OCI-LY7 (cell line): Measurements from ENCODE around the gene BCAS4. TPM values are rescaled to one million over a fixed set of nuclear protein-coding genes. Genes with fewer than 3 reads are reported as not detected.

Experiments
- BruUV-seq: library from RNA; stranded (reverse); fragments of 400-500 nt; replicated peaks from 2 replicates; lab custom pipeline; 2021; lab: Mats Ljungman, UMichigan
- CTCF ChIA-PET: fragments of 300-600 bp; sonication (Branson Sonifier 250); formaldehyde crosslinking; loops from one replicate; lab custom pipeline; 2022; ENCODE audit warnings: antibody characterized with exemption; ENCODE audit not compliant: unreplicated experiment; lab: Charles Lee
- POLR2A ChIA-PET: fragments of 300-600 bp; sonication (Branson Sonifier 250); formaldehyde crosslinking; loops from one replicate; lab custom pipeline; 2022; ENCODE audit warnings: antibody characterized with exemption; lab: Charles Lee
- DNase-seq: peaks from one replicate; pipeline ENCODE4 v3.0.0-alpha.2; 2015; ENCODE audit warnings: low spot score
- H2AFZ ChIP-seq: fragments of 200-600 bp; sonication (generic), shearing (Covaris generic); 2 replicates; pipeline ENCODE4 v1.6.1; 2014; ENCODE audit warnings: mild to moderate bottlenecking, antibody characterized with exemption, low read length, moderate library complexity
- H3K27ac ChIP-seq: fragments of 200-600 bp; sonication (generic); 2 replicates; pipeline ENCODE4 v1.5.1; 2014; ENCODE audit warnings: mixed run types, low read depth, mild to moderate bottlenecking, moderate library complexity, low read length, inconsistent platforms; ENCODE audit not compliant: poor library complexity, severe bottlenecking
- H3K36me3 ChIP-seq: fragments of 200-600 bp; sonication (generic); 2 replicates; pipeline ENCODE4 v1.6.1; 2014; ENCODE audit warnings: mild to moderate bottlenecking, antibody characterized with exemption, low read length, moderate library complexity, mixed read lengths; ENCODE audit not compliant: insufficient read depth
- H3K4me1 ChIP-seq: fragments of 200-600 bp; sonication (generic); 2 replicates; pipeline ENCODE4 v1.5.1; 2014; ENCODE audit warnings: mild to moderate bottlenecking, low read length; ENCODE audit not compliant: insufficient read depth, poor library complexity, severe bottlenecking
- H3K4me2 ChIP-seq: fragments of 200-600 bp; sonication (generic); 2 replicates; pipeline ENCODE4 v1.6.1; 2014; ENCODE audit warnings: mild to moderate bottlenecking, low read length
- H3K4me3 ChIP-seq: fragments of 200-600 bp; sonication (generic); 2 replicates; pipeline ENCODE4 v1.5.1; 2014; ENCODE audit warnings: mild to moderate bottlenecking, low read depth, low read length; ENCODE audit not compliant: poor library complexity, severe bottlenecking
- H3K79me2 ChIP-seq: fragments of 200-600 bp; sonication (generic); 2 replicates; pipeline ENCODE4 v1.6.1; 2016; ENCODE audit warnings: low read depth, mild to moderate bottlenecking, low read length, moderate library complexity, mixed read lengths; ENCODE audit not compliant: insufficient read depth
- H3K9me2 ChIP-seq: fragments of 200-600 bp; sonication (generic); 2 replicates; pipeline ENCODE4 v1.6.1; 2016; ENCODE audit warnings: mild to moderate bottlenecking, low read length, mixed read lengths; ENCODE audit not compliant: insufficient read depth
- H3K9me3 ChIP-seq: fragments of 200-600 bp; sonication (generic); 2 replicates; pipeline ENCODE4 v1.6.1; 2014; ENCODE audit warnings: mild to moderate bottlenecking, mixed run types, low read length, mixed read lengths
- H4K20me1 ChIP-seq: fragments of 200-600 bp; sonication (generic); 2 replicates; pipeline ENCODE4 v1.6.1; 2014; ENCODE audit warnings: mild to moderate bottlenecking, antibody characterized with exemption, low read length, moderate library complexity, mixed read lengths; ENCODE audit not compliant: insufficient read depth
- EZH2phosphoT487 ChIP-seq: fragments of 200-600 bp; sonication (generic); IDR thresholded peaks from 2 replicates; pipeline ENCODE4 v1.6.1; 2018; ENCODE audit warnings: low read depth, borderline replicate concordance, mild to moderate bottlenecking, mixed run types, antibody characterized with exemption, low read length, moderate library complexity, mixed read lengths
- intact Hi-C: fragments of 100-400 bp; cut with micrococcal nuclease; formaldehyde crosslinking; loops from one replicate; pipeline ENCODE4 v1.10.0; 2022; ENCODE audit not compliant: unreplicated experiment
- total RNA-seq, 2 experiments: library from RNA; depleted of rRNA in 1 of 2; stranded (reverse); fragments of >200 nt in 1 of 2; shearing (Covaris generic) in 1 of 2; gene quantifications; 2 replicates each; pipeline ENCODE4 v1.2.3, GENCODE V29; 2014 to 2022
- TF ChIP-seq, protein P1 (sequence below): fragments of 200-600 bp; sonication (generic); conservative IDR thresholded peaks from 2 replicates; pipeline ENCODE4 v1.5.1; 2014; ENCODE audit warnings: mild to moderate bottlenecking, antibody characterized with exemption, low read length, moderate library complexity, mixed read lengths

The BCAS4 gene
- total RNA-seq, 2 experiments from 2014 or later = 173 to 181 TPM

DNA sequence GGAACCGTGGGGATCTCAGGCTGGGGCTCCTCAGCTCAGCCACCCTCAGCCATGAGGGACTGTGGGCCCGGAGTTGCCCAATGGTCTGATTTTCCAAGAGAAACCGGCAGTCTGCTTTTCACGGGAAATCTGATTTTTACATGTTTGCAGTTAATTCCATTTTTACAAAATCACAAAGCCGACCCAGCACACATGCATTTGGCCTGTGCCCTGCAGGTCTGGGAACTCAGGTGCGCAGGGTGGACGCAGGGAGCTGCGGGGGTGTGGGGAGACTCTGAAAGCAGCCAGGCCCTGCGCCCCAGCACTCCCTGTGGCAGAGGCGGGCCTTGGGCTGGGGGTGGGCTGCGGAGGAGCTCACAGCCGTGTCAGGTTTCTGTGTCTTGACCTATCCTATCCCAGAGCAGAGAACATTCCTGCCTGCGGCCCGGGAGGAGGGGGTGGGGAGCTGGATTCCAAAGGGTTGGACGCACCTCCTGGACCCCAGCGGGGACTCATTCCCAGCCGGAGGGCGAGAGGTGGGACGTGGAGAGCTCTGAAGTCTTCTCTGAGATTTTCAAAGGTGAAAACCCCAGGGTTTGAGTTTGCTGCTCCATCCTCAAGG lies 75.8 kb downstream of the BCAS4 start:
- no peaks in the 10 kb centered on the region for H4K20me1 ChIP-seq
- no peaks in the 10 kb centered on the region for H3K79me2 ChIP-seq
- no peaks in the 10 kb centered on the region for H3K9me3 ChIP-seq
- intact Hi-C loops = no loop called here
- H3K27ac ChIP-seq = no peak overlapping the region
- no peak overlapping the region for H3K4me3 ChIP-seq
- ChIA-PET POLR2A (no interaction called here), CTCF (no interaction called here)
- no TSS peak for BruUV-seq
- H3K4me2 ChIP-seq = no peak overlapping the region
- H3K9me2 ChIP-seq = no peaks in the 10 kb centered on the region
- H2AFZ ChIP-seq = no peak overlapping the region
- H3K36me3 ChIP-seq = peaks cover 87% of the 10 kb centered on the region
- TF ChIP-seq EZH2phosphoT487 = no peak
- TF ChIP-seq, protein P1, sequence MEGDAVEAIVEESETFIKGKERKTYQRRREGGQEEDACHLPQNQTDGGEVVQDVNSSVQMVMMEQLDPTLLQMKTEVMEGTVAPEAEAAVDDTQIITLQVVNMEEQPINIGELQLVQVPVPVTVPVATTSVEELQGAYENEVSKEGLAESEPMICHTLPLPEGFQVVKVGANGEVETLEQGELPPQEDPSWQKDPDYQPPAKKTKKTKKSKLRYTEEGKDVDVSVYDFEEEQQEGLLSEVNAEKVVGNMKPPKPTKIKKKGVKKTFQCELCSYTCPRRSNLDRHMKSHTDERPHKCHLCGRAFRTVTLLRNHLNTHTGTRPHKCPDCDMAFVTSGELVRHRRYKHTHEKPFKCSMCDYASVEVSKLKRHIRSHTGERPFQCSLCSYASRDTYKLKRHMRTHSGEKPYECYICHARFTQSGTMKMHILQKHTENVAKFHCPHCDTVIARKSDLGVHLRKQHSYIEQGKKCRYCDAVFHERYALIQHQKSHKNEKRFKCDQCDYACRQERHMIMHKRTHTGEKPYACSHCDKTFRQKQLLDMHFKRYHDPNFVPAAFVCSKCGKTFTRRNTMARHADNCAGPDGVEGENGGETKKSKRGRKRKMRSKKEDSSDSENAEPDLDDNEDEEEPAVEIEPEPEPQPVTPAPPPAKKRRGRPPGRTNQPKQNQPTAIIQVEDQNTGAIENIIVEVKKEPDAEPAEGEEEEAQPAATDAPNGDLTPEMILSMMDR = no peak
- H3K4me1 ChIP-seq = no peaks in the 10 kb centered on the region
- no peak for DNase-seq

DNA sequence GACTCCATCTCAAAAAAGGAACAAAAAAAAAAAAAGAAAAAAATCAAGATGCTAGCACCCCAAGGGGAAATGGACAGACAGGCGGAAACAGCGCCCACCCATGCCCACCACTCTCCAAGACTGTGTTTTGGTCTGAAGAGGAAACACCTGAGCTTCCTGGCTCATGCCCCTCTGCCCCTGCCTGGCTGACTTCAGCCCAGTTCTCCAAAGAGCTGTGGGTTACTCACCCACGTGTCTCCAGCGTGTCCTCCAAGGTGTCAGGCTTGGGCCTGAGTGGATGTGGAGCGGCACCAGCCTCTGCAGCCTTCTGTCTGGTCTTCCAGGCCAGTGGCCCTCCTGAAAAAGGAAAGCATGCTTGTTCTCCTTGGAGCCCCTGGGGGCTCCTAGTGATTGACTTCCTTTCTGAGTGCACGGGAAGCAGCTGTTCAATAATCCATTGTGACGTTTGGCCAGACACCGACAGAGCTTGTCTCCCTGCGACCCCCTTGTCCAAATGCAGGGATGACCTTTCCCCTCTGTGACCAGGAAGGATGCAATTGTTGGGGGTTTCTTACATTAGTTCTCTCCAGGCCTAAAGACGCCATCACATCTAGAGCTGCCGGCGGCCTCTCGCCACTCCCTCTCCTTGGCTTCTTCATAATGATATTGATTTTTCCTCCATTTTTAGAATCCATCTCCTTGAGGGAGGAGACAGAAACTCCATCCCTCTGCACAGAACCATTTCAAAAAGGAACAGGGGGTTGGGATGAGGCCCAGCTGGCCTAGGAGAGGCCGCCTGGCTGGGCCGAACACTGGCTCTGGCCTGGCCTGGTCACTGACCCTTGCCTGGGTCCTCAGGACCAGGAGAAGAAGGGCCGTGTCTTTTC lies 77.9 kb downstream of the BCAS4 start:
- no peaks in the 10 kb centered on the region for H3K4me1 ChIP-seq
- no peak overlapping the region for H2AFZ ChIP-seq
- H3K9me2 ChIP-seq = no peaks in the 10 kb centered on the region
- H4K20me1 ChIP-seq = no peaks in the 10 kb centered on the region
- no peak overlapping the region for H3K4me2 ChIP-seq
- no peaks in the 10 kb centered on the region for H3K79me2 ChIP-seq
- no peak overlapping the region for H3K4me3 ChIP-seq
- H3K27ac ChIP-seq = no peak overlapping the region
- intact Hi-C loops = no loop called here
- H3K9me3 ChIP-seq = no peaks in the 10 kb centered on the region
- POLR2A ChIA-PET = interaction anchor here (0.7 kb wide), 1 partner anchor 27 kb away, joined by 9 read pairs; no protein-coding TSS in a partner anchor
- BruUV-seq = no TSS peak
- peaks cover 86% of the 10 kb centered on the region for H3K36me3 ChIP-seq
- no peak for TF ChIP-seq EZH2phosphoT487
- TF ChIP-seq, protein P1 = no peak
- CTCF ChIA-PET = no interaction called here
- DNase-seq = no peak

DNA sequence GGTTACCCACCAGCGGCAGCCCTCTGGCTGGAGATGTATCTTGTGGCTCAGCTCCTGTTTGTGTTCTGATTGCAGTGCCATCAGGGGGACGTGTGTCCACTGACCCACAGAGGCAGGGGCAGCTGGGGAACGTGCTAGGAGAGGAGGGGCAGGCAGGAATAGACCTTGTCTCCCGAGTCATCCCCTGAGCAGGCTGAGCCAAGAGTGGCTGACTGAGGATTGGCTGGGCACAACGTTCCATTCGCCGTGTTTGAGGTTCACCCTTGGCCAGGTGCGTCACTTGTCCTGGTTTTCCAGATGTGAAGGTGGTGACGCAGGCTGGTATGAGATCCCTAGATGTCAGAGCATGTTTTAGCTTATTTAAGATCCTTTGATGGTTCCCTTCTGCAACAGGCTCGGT lies 78.7 kb downstream of the BCAS4 start:
- POLR2A ChIA-PET = no interaction called here
- Histone ChIP-seq H3K27ac (no peak overlapping the region), H3K4me1 (no peaks in the 10 kb centered on the region), H3K9me2 (no peaks in the 10 kb centered on the region), H3K36me3 (peaks cover 86% of the 10 kb centered on the region), H2AFZ (no peak overlapping the region), H3K4me2 (no peak overlapping the region), H3K79me2 (no peaks in the 10 kb centered on the region), H3K9me3 (no peaks in the 10 kb centered on the region), H3K4me3 (no peak overlapping the region), H4K20me1 (no peaks in the 10 kb centered on the region)
- CTCF ChIA-PET = no interaction called here
- TF ChIP-seq EZH2phosphoT487 = no peak
- TF ChIP-seq, protein P1 = no peak
- DNase-seq = no peak
- intact Hi-C loops = no loop called here
- no TSS peak for BruUV-seq
